HEK293 (cell line): ENCODE data around the gene NUP153.

Source experiments
- PRDM1 ChIP-seq: fragments of 450-650 bp; formaldehyde crosslinking; IDR thresholded peaks from 2 replicates; pipeline ENCODE4; 2016; ENCODE audit warnings: missing biosample characterization, missing genetic modification characterization
- TCF7L2 ChIP-seq: IDR thresholded peaks from 2 replicates; pipeline ENCODE4 v1.6.1; 2011; ENCODE audit warnings: low read depth, mild to moderate bottlenecking, inconsistent platforms, low read length, moderate library complexity, borderline replicate concordance
- YY1 ChIP-seq: fragments of 450-650 bp; formaldehyde crosslinking; IDR thresholded peaks from 2 replicates; pipeline ENCODE4 v1.5.1; 2018; ENCODE audit warnings: missing biosample characterization, missing genetic modification characterization
- ZFHX2 ChIP-seq: fragments of 450-650 bp; formaldehyde crosslinking; conservative IDR thresholded peaks from 2 replicates; pipeline ENCODE4 v1.5.1; 2016; ENCODE audit warnings: missing biosample characterization, missing genetic modification characterization
- ZNF146 ChIP-seq: fragments of 450-650 bp; formaldehyde crosslinking; IDR thresholded peaks from 2 replicates; pipeline ENCODE4 v1.5.1; 2016; ENCODE audit warnings: missing biosample characterization, missing genetic modification characterization
- ZNF239 ChIP-seq: fragments of 450-650 bp; formaldehyde crosslinking; IDR thresholded peaks from 2 replicates; pipeline ENCODE4 v1.5.1; 2016; ENCODE audit warnings: missing biosample characterization, missing genetic modification characterization
- ZNF311 ChIP-seq: fragments of 450-650 bp; formaldehyde crosslinking; IDR thresholded peaks from 2 replicates; pipeline ENCODE4 v1.5.1; 2017; ENCODE audit warnings: missing biosample characterization, missing genetic modification characterization, borderline replicate concordance
- ZNF394 ChIP-seq: fragments of 450-650 bp; formaldehyde crosslinking; IDR thresholded peaks from 2 replicates; pipeline ENCODE4 v1.5.1; 2016; ENCODE audit warnings: missing biosample characterization, missing genetic modification characterization, mild to moderate bottlenecking, moderate library complexity, borderline replicate concordance
- ZNF571 ChIP-seq: fragments of 450-650 bp; formaldehyde crosslinking; IDR thresholded peaks from 2 replicates; pipeline ENCODE4 v1.5.0; 2017; ENCODE audit warnings: missing biosample characterization, missing genetic modification characterization
- ZNF777 ChIP-seq: fragments of 450-650 bp; formaldehyde crosslinking; IDR thresholded peaks from 2 replicates; pipeline ENCODE4 v1.5.1; 2017; ENCODE audit warnings: missing biosample characterization, missing genetic modification characterization, borderline replicate concordance
- TF ChIP-seq, protein P1 (sequence below): fragments of 450-650 bp; formaldehyde crosslinking; IDR thresholded peaks from 2 replicates; pipeline ENCODE4 v1.5.1; 2016; ENCODE audit warnings: missing biosample characterization, missing genetic modification characterization
- TF ChIP-seq, protein P2 (sequence below): fragments of 450-650 bp; formaldehyde crosslinking; IDR thresholded peaks from 2 replicates; pipeline ENCODE4 v1.5.1; 2016; ENCODE audit warnings: missing biosample characterization, missing genetic modification characterization
- TF ChIP-seq, protein P3 (sequence below): fragments of 450-650 bp; formaldehyde crosslinking; IDR thresholded peaks from 2 replicates; pipeline ENCODE4 v1.5.1; 2016; ENCODE audit warnings: missing biosample characterization, missing genetic modification characterization

DNA sequence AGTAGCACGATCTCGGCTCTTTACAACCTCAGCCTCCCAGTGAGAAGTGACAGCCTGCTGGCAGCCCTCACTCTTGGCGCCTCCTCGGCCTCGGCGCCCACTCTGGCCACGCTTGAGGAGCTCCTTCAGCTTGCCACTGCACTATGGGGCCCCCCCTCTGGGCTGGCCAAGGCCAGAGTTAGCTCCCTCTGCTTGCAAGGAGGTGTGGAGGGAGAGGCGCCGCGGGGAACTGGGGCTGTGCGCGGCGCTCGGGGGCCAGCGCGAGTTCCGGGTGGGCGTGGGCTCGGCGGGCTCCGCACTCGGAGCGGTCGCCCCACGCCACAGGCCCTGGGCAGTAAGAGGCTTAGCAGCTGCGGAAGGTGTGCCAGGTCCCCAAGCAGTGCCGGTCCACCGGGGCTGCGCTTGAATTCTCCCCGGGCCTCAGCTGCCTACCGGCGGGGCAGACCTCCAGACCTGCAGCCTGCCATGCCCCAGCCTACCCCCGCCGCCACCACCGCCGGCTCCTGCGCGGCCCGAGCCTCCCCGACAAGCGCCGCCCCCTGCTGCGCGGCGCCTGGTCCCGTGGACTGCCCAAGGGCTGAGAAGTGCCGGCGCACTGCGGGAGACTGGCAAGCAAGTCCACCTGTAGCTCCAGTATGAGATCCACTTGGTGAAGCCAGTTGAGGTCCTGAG lies 22.0 kb upstream of the NUP153 start:
- TF ChIP-seq, protein P1, sequence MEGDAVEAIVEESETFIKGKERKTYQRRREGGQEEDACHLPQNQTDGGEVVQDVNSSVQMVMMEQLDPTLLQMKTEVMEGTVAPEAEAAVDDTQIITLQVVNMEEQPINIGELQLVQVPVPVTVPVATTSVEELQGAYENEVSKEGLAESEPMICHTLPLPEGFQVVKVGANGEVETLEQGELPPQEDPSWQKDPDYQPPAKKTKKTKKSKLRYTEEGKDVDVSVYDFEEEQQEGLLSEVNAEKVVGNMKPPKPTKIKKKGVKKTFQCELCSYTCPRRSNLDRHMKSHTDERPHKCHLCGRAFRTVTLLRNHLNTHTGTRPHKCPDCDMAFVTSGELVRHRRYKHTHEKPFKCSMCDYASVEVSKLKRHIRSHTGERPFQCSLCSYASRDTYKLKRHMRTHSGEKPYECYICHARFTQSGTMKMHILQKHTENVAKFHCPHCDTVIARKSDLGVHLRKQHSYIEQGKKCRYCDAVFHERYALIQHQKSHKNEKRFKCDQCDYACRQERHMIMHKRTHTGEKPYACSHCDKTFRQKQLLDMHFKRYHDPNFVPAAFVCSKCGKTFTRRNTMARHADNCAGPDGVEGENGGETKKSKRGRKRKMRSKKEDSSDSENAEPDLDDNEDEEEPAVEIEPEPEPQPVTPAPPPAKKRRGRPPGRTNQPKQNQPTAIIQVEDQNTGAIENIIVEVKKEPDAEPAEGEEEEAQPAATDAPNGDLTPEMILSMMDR: no peak
- TF ChIP-seq ZNF571 (tag by site-specific recombination) (no peak), ZNF394 (tag by site-specific recombination) (no peak), ZFHX2 (tag by site-specific recombination) (no peak), ZNF311 (tag by site-specific recombination) (no peak), ZNF146 (tag by site-specific recombination) (no peak), YY1 (tag by site-specific recombination) (no peak), ZNF777 (tag by site-specific recombination) (no peak), TCF7L2 (no peak), ZNF239 (tag by site-specific recombination) (no peak), PRDM1 (no peak)
- TF ChIP-seq, protein P2, sequence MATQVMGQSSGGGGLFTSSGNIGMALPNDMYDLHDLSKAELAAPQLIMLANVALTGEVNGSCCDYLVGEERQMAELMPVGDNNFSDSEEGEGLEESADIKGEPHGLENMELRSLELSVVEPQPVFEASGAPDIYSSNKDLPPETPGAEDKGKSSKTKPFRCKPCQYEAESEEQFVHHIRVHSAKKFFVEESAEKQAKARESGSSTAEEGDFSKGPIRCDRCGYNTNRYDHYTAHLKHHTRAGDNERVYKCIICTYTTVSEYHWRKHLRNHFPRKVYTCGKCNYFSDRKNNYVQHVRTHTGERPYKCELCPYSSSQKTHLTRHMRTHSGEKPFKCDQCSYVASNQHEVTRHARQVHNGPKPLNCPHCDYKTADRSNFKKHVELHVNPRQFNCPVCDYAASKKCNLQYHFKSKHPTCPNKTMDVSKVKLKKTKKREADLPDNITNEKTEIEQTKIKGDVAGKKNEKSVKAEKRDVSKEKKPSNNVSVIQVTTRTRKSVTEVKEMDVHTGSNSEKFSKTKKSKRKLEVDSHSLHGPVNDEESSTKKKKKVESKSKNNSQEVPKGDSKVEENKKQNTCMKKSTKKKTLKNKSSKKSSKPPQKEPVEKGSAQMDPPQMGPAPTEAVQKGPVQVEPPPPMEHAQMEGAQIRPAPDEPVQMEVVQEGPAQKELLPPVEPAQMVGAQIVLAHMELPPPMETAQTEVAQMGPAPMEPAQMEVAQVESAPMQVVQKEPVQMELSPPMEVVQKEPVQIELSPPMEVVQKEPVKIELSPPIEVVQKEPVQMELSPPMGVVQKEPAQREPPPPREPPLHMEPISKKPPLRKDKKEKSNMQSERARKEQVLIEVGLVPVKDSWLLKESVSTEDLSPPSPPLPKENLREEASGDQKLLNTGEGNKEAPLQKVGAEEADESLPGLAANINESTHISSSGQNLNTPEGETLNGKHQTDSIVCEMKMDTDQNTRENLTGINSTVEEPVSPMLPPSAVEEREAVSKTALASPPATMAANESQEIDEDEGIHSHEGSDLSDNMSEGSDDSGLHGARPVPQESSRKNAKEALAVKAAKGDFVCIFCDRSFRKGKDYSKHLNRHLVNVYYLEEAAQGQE (tag by site-specific recombination): no peak
- TF ChIP-seq, protein P3, sequence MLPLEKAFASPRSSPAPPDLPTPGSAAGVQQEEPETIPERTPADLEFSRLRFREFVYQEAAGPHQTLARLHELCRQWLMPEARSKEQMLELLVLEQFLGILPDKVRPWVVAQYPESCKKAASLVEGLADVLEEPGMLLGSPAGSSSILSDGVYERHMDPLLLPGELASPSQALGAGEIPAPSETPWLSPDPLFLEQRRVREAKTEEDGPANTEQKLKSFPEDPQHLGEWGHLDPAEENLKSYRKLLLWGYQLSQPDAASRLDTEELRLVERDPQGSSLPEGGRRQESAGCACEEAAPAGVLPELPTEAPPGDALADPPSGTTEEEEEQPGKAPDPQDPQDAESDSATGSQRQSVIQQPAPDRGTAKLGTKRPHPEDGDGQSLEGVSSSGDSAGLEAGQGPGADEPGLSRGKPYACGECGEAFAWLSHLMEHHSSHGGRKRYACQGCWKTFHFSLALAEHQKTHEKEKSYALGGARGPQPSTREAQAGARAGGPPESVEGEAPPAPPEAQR (tag by site-specific recombination): no peak
